ENCODE results near the gene MLANA.
A peak's percentile ranks its signal among the peaks of the same experiment; 100 is the strongest.

MLANA gene

GRCh38 chr9:5890641-5891040, at the start of gene MLANA:
Gene MLANA (plus strand): TSS chr9:5890889. CDS start chr9:5892475, 1,586 bp downstream.
- no peak for DNase-seq

GRCh38 chr9:5841771-5842573, 48.7 kb upstream of the MLANA start:
- no peak for DNase-seq

GRCh38 chr9:5842929-5843793, 47.5 kb upstream of the MLANA start:
- no peak for DNase-seq

DNA sequence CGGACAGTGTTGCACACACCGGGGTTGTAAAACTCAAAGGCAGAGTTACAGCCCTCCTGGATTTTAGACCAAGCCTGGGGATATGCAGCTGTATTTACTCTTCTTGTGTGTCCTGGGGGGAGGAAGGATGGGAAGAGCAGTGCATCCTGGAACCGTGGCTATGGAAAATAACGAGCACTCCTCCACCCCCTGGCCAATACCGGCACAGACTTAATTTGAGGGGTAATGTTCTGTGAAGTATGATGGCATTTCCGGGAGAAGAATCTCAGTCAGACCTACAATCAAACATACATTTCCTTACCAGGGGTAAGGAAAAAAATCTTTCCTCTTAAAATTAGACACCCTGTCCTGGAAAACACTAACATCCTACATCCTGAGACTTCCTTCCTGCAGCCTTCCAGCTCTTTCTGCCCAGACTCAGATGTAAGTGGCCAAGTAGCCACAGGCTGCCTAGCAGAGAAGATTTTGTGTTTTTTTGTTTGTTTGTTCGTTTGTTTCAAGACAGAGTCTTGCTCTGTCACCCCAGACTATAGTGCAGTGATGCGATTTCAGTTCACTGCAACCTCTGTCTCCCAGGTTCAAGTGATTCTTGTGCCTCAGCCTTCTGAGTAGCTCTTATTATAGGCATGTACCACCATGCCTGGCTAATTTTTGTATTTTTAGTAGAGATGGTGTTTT, 46.8 kb upstream of the MLANA start:
- peak; percentile 54 for DNase-seq

DNA sequence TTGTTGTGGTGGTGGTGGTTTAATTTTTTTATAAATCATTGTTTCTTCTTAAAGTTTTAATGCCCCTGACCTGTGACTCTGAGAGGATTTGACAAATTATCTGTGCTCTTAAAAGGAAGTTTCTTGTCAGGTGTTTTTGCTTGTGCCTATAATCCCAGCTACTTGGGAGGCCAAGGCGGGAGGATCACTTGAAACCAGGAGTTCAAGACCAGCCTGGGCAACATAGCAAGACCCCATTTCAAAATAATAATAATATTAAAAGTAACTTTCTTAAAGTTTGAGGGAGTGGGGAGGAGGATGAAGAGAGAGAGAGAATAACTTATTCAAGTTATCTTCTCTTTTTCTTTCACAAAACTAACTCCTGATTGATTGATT, 45.5 kb upstream of the MLANA start:
- DNase-seq = no peak

- DNase-seq = no peak
Observed at GRCh38 chr9:5846096-5846495, 44.6 kb upstream of the MLANA start.

- DNase-seq = no peak
Observed at GRCh38 chr9:5846501-5846921, 44.2 kb upstream of the MLANA start.

- no peak for DNase-seq
Observed at GRCh38 chr9:5848372-5848882, 42.3 kb upstream of the MLANA start.

GRCh38 chr9:5850724-5851122, 40.0 kb upstream of the MLANA start:
- no peak for DNase-seq

DNA sequence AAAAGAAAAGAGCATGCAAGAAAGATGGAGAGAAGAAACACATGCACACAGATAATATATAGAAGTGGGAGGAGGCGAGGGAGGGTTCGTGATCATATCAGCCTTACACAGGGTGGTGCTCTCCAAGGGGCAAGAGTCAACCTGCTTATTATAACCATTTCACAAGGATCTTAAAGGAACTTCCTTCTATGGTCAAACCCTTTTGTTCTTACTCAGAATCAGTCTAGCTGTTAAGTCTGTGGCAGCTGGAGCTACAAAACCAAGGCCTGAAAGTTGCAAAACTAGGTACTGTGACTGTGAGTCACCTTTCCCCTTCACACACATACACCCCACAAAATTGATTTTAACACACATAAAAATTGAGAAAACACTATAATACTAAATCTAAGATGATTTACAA, 39.2 kb upstream of the MLANA start:
- no peak for DNase-seq

GRCh38 chr9:5852987-5853386, 37.7 kb upstream of the MLANA start:
- no peak for DNase-seq

GRCh38 chr9:5853617-5854016, 37.1 kb upstream of the MLANA start:
- no peak for DNase-seq

DNA sequence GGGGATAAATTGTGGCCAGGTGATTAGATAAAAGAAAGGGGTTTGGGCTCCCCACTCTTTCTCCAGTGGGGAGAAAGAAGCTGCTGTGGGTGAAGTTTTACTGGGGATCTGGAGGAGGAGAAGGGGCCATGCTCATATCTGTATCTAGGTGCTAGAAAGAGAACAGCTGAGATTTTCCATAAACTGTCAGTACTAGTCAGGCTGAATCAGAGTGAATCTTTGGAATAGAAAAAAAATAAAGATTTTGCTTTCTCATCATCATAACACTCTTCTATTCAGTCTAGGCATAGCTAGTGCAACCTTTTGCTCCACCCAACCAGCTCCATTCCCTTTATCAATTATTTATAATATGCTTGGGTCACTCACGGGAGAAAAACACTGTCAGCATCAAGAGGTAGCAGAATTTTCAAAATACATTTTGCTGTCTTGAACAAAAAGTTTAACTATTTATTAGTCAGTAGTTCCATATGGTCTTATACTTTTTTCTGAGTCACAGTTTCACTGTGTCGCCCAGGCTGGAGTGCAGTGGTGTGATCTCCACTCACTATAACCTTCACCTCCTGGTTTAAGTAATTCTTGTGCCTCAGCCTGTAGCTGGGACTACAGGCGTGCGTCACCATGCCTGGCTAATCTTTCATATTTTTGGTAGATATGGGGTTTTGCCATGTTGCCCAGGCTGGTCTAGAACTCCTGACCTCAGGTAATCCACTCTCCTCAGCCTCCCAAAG, 36.5 kb upstream of the MLANA start:
- no peak for DNase-seq

GRCh38 chr9:5857928-5858327, 32.8 kb upstream of the MLANA start:
- no peak for DNase-seq

DNA sequence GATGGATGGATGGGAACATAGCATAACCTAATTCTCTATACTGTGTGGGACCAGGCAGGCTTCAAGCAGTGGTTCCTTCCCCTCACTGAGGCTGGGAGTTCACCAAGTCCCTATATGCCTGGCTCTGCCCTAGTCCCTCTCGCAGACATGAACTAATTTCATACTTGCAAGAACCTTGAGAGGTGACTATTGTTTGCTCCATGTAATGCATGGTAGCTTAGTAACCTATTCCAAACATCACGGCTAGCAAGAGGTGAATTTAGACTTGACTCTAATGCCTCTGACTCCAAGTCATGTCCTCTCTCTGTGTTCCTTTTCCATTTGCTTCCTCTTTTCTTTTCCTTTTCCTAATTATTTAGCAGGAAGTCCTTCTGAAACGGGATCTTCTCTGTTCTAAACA, 31.9 kb upstream of the MLANA start:
- no peak for DNase-seq

DNA sequence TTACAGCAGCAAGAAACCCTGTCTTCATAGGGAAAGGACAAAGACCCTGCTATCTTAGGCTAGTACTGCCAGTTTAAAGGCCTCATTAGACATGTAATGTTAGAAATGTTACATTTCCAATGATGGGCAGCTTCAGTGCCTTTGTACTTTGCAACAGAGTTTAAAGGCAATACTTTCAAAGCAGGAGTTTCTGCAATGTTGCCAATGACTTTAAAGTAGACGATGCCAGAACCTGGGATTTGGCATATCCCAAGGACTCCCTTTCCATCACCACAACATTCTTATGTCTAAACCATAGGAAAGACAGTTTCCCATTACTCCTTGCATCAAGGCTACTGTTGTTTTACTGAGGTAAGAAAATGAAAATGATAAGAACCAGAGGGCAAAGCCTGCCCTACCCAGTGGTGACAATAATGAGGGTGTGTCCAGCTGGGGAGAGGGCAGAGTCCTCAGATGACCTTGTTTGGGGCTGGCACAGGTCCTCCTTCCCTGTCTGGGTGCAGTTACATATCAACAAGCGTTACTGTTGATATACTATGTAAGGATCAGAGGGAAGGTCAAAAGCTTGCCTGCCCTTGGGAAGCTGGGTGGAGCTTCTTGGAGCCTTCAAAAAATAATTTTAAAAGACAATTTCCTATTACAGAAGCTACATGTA, 27.5 kb upstream of the MLANA start:
- no peak for DNase-seq

DNA sequence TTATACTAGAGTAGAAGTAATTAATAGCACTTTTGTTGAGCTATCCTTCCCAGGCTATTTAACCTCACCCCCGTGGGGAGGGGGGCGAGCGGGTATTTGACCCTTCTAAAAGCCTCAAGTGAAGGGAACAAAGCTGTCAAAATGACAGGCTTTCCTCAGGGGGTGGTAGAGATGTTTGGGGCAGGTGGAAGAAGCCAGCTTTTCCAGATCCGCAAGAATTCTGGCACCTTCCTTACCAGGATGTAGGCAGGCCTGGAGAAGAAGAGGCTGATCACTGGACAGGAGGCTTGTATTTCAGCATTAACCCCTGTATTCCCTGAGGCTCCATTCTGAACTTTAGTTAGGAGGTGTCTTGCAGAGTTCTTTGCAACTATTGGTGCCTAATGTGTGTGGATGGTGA, 26.2 kb upstream of the MLANA start:
- no peak for DNase-seq

DNA sequence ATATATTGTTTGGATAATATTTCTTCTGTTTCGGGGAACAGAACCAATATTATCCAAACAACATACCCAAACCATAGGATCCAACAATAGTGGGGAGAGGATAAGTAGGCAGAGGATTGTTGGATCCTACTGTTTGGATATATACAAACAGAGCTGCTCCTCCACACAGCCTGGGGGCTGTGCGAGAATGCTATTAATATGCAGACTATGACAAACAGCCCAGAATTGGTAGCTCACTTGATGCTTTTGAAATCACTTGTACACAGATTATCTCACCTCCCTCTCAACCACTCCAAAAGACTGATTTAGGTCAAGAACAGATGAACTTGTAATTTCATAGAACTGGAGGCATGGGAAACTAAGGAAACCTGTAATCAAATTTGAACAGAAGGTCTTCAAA, 24.4 kb upstream of the MLANA start:
- DNase-seq = no peak

DNA sequence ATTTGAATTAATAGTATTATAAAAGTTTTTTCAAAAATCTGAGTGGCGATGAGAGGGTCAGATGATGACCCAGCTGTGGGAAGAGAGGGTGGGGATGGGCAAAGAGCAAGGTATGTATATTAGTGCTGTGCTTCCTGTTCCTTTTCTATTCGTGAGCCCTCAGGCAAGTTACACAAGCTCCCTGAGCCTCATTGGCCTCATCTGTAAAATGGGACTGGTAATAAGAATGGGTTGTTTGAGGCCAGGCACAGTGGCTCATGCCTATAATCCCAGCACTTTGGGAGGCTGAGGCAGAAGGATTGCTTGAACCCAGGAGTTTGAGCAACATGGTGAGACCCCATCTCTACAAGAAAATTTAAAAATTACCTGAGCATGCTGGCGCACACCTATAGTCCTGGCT, 24.0 kb upstream of the MLANA start:
- no peak for DNase-seq

DNA sequence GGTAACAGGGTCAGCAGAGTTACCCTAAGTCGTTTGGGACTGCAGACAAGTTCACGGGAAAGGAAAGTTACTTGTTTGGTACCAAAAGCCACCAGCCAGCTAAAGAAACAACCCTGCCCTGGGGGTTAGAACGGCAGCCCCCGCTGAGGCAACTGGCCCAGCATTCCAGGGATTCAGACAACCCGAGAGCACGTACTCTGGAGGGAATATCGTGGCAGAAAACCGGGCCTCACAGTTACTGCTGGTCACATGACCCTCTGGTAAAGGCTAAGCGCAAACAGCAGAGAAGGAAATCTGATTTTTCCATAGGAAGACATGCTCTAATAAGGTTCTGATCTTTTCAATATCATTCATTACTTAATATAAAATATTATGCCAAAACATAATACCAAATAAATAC, 22.5 kb upstream of the MLANA start:
- no peak for DNase-seq

DNA sequence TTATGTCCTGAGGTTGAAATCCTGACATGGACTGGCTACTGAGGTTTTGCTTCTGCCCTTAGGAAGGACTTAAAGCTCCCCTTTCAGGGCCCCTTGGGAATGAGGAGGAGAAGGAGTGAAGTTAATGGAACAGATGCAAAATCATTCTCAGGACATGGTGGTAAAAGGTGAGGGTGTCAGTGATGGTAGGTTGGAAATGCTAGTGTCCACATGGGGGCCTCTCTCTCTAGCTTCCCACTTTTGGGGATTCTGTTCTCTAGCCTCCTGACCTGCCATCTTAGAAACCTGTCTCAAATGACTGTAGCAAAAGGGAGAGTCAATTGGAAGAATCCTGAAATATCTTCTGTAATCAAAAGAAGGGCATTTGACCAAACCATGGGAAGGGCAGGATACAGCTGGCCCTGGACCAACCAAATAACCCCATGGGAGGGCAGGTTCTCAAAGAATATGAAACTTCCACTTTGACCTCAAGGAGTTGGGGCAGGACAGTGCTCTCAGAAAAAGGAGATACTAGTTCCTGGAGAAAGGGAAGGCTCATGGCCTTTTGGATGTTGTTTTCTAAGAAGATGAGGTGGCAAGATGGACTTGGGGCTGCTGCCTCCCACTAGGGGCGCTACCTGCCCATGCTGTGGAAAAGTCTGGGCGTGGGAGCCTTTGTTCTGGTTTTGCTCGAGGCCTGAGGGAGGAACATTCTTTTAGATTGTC, 21.2 kb upstream of the MLANA start:
- no peak for DNase-seq

- DNase-seq = no peak
Observed at GRCh38 chr9:5870020-5870339, 20.7 kb upstream of the MLANA start.

All from NCI-H510A (cell line).